Natural killer cell (primary cell): ENCODE data around the gene ZFHX3. TPM values are rescaled to one million over a fixed set of nuclear protein-coding genes. Genes with fewer than 3 reads are reported as not detected.

Source experiments
- ATAC-seq, 3 donors: fragments of 150-1000 bp in 2 of 3; fragments of 200-7000 bp in 1 of 3; cut with Tn5 transposase; 1 replicate in 1 of 3; 2 replicates in 2 of 3; pipeline ENCODE4 v1.10.0; 2021; ENCODE audit warnings: mild to moderate bottlenecking in 2 of 3, moderate library complexity in 2 of 3
- DNase-seq, 2 donors: peaks; one replicate each; pipeline versions ENCODE4 v3.0.0 to v3.0.0-alpha.2; 2013 to 2021; ENCODE audit warnings: mixed read lengths in 1 of 2
- H3K27ac ChIP-seq: one replicate; pipeline ENCODE4 v1.5.1; 2013; ENCODE audit warnings: mild to moderate bottlenecking, low read length
- H3K27me3 ChIP-seq: one replicate; pipeline ENCODE4 v1.6.1; 2013; ENCODE audit warnings: low read length; ENCODE audit not compliant: control insufficient read depth, insufficient read depth
- H3K36me3 ChIP-seq: one replicate; pipeline ENCODE4 v1.6.1; 2013; ENCODE audit warnings: low read length; ENCODE audit not compliant: control insufficient read depth, insufficient read depth
- H3K4me1 ChIP-seq: one replicate; pipeline ENCODE4 v1.6.1; 2013; ENCODE audit warnings: low read length; ENCODE audit not compliant: control insufficient read depth, insufficient read depth
- H3K4me3 ChIP-seq: one replicate; pipeline ENCODE4 v1.5.1; 2013; ENCODE audit warnings: low read length
- H3K9me3 ChIP-seq: one replicate; pipeline ENCODE4 v1.6.1; 2013; ENCODE audit warnings: low read length; ENCODE audit not compliant: control insufficient read depth, insufficient read depth
- H3K27ac Mint-ChIP-seq, 2 donors: one replicate each; pipeline ENCODE4 v1.8.0; 2022; ENCODE audit warnings: mild to moderate bottlenecking in 2 of 2, mixed read lengths in 2 of 2, moderate library complexity in 1 of 2
- H3K27me3 Mint-ChIP-seq, 2 donors: one replicate each; pipeline ENCODE4 v1.8.0; 2022; ENCODE audit warnings: low read depth in 2 of 2, mixed read lengths in 2 of 2
- H3K36me3 Mint-ChIP-seq: one replicate; pipeline ENCODE4 v1.8.0; 2022; ENCODE audit warnings: mixed read lengths
- H3K4me1 Mint-ChIP-seq, 2 donors: one replicate each; pipeline ENCODE4 v1.8.0; 2022; ENCODE audit warnings: mixed read lengths in 2 of 2
- H3K4me3 Mint-ChIP-seq: one replicate; pipeline ENCODE4 v1.8.0; 2022; ENCODE audit warnings: mild to moderate bottlenecking, moderate library complexity, mixed read lengths
- H3K9me3 Mint-ChIP-seq, 2 donors: one replicate each; pipeline ENCODE4 v1.8.0; 2022; ENCODE audit warnings: mixed read lengths in 2 of 2
- CTCF ChIP-seq: fragments of 200-600 bp; IDR thresholded peaks from one replicate; pipeline ENCODE4 v1.8.0; 2022; ENCODE audit warnings: antibody characterized with exemption
- WGBS: methylation state at CpG from one replicate; pipeline ENCODE4 v1.1.7; 2013; ENCODE audit warnings: missing lambda C conversion rate; ENCODE audit not compliant: insufficient coverage; 5-methylcytosine and 5-hydroxymethylcytosine counted together
- intact Hi-C: fragments of 100-400 bp; cut with micrococcal nuclease; formaldehyde crosslinking; loops from one replicate; pipeline ENCODE4 v1.14.2; 2022
- total RNA-seq, 4 donors: library from RNA; stranded (reverse); fragments of 120-200 nt in 1 of 4; gene quantifications; one replicate each; pipeline versions ENCODE4 v1.2.3 to v1.2.4, GENCODE V29; 2013 to 2022

ZFHX3 gene
- total RNA-seq, 3 donors from 2014 or later (not counting 1 experiment from before 2014, with no cell fraction given) = 5.8 to 7.8 (median 7.5) TPM

- ATAC-seq = no peak
- Histone ChIP-seq H3K4me1 (no peaks in the 10 kb centered on the region), H3K27me3 (no peaks in the 10 kb centered on the region), H3K36me3 (no peaks in the 10 kb centered on the region), H3K27ac (no peak overlapping the region), H3K4me3 (no peak overlapping the region), H3K9me3 (no peaks in the 10 kb centered on the region)
- H3K27ac Mint-ChIP-seq = no peak overlapping the region
- no peaks in the 10 kb centered on the region for H3K9me3 Mint-ChIP-seq
- no peak overlapping the region for H3K4me3 Mint-ChIP-seq
- intact Hi-C loops = no loop called here
- H3K4me1 Mint-ChIP-seq = no peaks in the 10 kb centered on the region
- no peak for TF ChIP-seq CTCF
- no peak for DNase-seq
- H3K36me3 Mint-ChIP-seq = no peaks in the 10 kb centered on the region
- WGBS = 100% methylated on average over 1 of the region's 1 CpG
- no peaks in the 10 kb centered on the region for H3K27me3 Mint-ChIP-seq
These were observed 239.2 kb downstream of the ZFHX3 start for GRCh38 chr16:72808754-72809153.

- H3K36me3 ChIP-seq = no peaks in the 10 kb centered on the region
- H3K36me3 Mint-ChIP-seq = no peaks in the 10 kb centered on the region
- no peak overlapping the region for H3K4me3 ChIP-seq
- no peak overlapping the region for H3K27ac ChIP-seq
- intact Hi-C loops = no loop called here
- no peaks in the 10 kb centered on the region for H3K4me1 Mint-ChIP-seq
- no peak for ATAC-seq
- no peak overlapping the region for H3K4me3 Mint-ChIP-seq
- no peaks in the 10 kb centered on the region for H3K9me3 Mint-ChIP-seq
- 86% methylated on average over 1 of the region's 3 CpGs for WGBS
- no peak overlapping the region for H3K27ac Mint-ChIP-seq
- H3K4me1 ChIP-seq = no peaks in the 10 kb centered on the region
- no peak for DNase-seq
- no peaks in the 10 kb centered on the region for H3K9me3 ChIP-seq
- H3K27me3 Mint-ChIP-seq = no peaks in the 10 kb centered on the region
- H3K27me3 ChIP-seq = no peaks in the 10 kb centered on the region
- TF ChIP-seq CTCF = no peak
These were observed 240.7 kb downstream of the ZFHX3 start for GRCh38 chr16:72807245-72807644.

GRCh38 chr16:72805486-72805885 lies 242.4 kb downstream of the ZFHX3 start:
- no peaks in the 10 kb centered on the region for H3K9me3 ChIP-seq
- no peak overlapping the region for H3K27ac ChIP-seq
- H3K4me3 ChIP-seq = no peak overlapping the region
- intact Hi-C loops = no loop called here
- H3K27me3 ChIP-seq = no peaks in the 10 kb centered on the region
- WGBS = 96% methylated on average over 3 of the region's 3 CpGs
- no peaks in the 10 kb centered on the region for H3K27me3 Mint-ChIP-seq
- DNase-seq = no peak
- H3K4me3 Mint-ChIP-seq = no peak overlapping the region
- no peaks in the 10 kb centered on the region for H3K9me3 Mint-ChIP-seq
- no peaks in the 10 kb centered on the region for H3K4me1 ChIP-seq
- no peak for TF ChIP-seq CTCF
- H3K36me3 ChIP-seq = no peaks in the 10 kb centered on the region
- no peaks in the 10 kb centered on the region for H3K4me1 Mint-ChIP-seq
- H3K36me3 Mint-ChIP-seq = no peaks in the 10 kb centered on the region
- no peak for ATAC-seq
- H3K27ac Mint-ChIP-seq = no peak overlapping the region

GRCh38 chr16:72800524-72801161 lies 247.3 kb downstream of the ZFHX3 start:
- no peaks in the 10 kb centered on the region for H3K9me3 Mint-ChIP-seq
- H3K4me1 Mint-ChIP-seq = no peaks in the 10 kb centered on the region
- H3K36me3 ChIP-seq = peaks cover 7% of the 10 kb centered on the region
- ATAC-seq (no peak), DNase-seq (no peak)
- no peak overlapping the region for H3K4me3 ChIP-seq
- H3K27ac ChIP-seq = no peak overlapping the region
- H3K4me3 Mint-ChIP-seq = no peak overlapping the region
- no peaks in the 10 kb centered on the region for H3K36me3 Mint-ChIP-seq
- no peaks in the 10 kb centered on the region for H3K27me3 Mint-ChIP-seq
- no peaks in the 10 kb centered on the region for H3K4me1 ChIP-seq
- H3K9me3 ChIP-seq = no peaks in the 10 kb centered on the region
- intact Hi-C loops = no loop called here
- no peak for TF ChIP-seq CTCF
- no peak overlapping the region for H3K27ac Mint-ChIP-seq
- H3K27me3 ChIP-seq = no peaks in the 10 kb centered on the region
- 81% methylated on average over 9 of the region's 10 CpGs for WGBS
